Colon (tissue), 2 donors: ENCODE measurements around the gene TPSD1.
"Not testable (repeated sequence)": the region's sequence is repeated elsewhere in the genome, so short reads cannot be mapped to it uniquely, and the experiment has no call there.

ENCODE experiments used
- FAIRE-seq: peaks from 2 replicates; lab custom pipeline; 2012; peaks lifted over from hg19 to GRCh38; lab: Jason Lieb, UNC
- donor health status: control.
- donor health status: control.

Gene TPSD1

GRCh38 chr16:1220841-1221627 is 34.8 kb upstream of the TPSD1 start:
- no peak for FAIRE-seq

- no peak for FAIRE-seq
Observed at GRCh38 chr16:1221628-1222552, 34.0 kb upstream of the TPSD1 start.

- no peak for FAIRE-seq
Observed at GRCh38 chr16:1222553-1223354, 33.1 kb upstream of the TPSD1 start.

DNA sequence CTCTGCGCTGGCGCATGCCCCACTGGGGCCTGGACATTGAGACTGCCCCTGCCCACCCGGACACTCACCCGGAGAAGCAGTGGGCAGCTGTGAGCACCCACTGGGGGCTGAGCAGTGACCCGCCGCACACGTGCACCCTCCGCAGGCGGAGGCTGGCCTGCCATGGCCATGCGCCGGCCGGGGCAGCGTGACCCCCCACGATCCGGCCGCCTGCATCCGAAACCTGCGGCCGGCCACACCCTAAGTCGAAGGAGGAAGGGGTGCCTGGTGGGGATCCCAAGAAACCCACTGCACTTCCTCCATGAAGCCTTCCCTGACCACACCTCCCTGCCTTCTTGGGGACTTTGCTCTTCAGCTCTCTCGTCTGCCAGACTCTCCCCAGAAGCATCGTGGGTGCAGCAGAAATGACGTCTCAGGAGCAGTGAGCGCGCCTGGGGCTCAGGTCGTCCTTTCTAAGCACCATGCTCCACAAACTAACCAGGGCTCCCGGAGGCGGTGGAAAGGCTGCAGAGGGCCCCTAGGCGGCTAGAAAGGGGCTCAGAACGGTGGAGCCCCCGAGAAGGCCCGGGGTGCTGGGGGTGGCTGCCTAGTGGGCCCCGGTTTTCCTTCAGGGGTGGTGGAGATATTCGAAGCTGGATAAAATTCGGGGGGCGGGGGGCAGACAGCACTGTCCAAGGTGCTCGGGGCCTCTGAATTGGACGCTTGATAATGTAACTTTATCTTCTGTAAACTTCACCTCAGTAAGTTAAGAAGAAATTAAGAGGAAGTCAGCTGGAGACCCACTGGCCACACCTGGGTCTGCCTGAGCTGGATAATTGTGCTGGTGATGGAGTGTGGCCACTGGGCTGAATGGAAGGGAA is 32.3 kb upstream of the TPSD1 start:
- FAIRE-seq: no peak

- no peak for FAIRE-seq
Observed at GRCh38 chr16:1224558-1224957, 31.3 kb upstream of the TPSD1 start.

DNA sequence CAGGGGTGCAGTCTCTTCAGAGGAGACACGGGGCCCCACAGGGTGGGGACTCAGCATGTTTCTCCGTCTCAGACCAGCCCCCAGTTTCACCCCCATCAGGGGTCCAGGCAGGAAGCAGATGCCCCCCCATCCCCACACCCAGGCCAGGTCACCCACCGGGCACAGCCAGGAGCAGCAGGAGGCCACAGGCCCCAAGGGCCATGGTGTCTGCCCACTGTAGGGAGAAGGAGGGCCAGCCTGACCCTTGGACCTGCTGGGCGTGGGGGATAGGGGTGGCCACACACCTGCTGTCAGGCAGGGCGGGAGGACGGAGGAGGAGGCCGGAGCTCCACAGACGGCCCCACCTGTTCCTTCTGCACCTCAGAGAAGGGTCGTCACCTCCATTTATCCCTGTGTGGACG is 30.8 kb upstream of the TPSD1 start, which contains the start of gene TPSG1:
TSS of gene TPSG1 (minus strand) at position 218 of the 401 bp plus-strand sequence. CDS start at position 202, 16 bp downstream.
- no peak for FAIRE-seq

GRCh38 chr16:1225728-1226311 is 30.0 kb upstream of the TPSD1 start:
- not testable (repeated sequence) for FAIRE-seq

- not testable (repeated sequence) for FAIRE-seq
Observed at GRCh38 chr16:1226692-1227091, 29.2 kb upstream of the TPSD1 start.

GRCh38 chr16:1228227-1228626 is 27.6 kb upstream of the TPSD1 start:
- FAIRE-seq: not testable (repeated sequence)

DNA sequence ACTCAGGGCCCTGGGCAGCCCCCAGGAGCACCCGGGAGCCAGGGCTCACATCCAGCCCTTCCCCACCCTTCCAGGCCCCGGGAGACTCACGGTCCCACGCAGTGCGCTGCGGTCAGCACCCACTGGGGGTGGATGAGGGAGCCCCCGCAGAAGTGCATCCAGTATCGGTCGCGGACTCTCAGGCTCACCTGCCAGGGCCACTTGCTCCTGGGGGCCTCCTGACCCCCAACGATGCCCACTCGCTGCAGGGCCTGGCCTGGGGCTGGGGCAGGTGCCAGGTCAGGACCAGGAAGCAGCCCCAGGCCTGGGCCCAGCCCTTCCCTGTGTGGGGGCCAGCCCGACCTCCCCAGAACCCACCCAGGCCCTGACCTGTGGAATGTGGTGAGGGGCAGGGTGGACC is 26.4 kb upstream of the TPSD1 start:
- not testable (repeated sequence) for FAIRE-seq

- FAIRE-seq: not testable (repeated sequence)
Observed at GRCh38 chr16:1230084-1230470, 25.8 kb upstream of the TPSD1 start, which contains the start of gene TPSB2. TPSB2 (minus strand) TSS chr16:1230184; CDS start chr16:1229951, 233 bp downstream.

- FAIRE-seq: not testable (repeated sequence)
Observed at GRCh38 chr16:1230471-1231212, 25.2 kb upstream of the TPSD1 start.

- FAIRE-seq: not testable (repeated sequence)
Observed at GRCh38 chr16:1231301-1231700, 24.6 kb upstream of the TPSD1 start.

DNA sequence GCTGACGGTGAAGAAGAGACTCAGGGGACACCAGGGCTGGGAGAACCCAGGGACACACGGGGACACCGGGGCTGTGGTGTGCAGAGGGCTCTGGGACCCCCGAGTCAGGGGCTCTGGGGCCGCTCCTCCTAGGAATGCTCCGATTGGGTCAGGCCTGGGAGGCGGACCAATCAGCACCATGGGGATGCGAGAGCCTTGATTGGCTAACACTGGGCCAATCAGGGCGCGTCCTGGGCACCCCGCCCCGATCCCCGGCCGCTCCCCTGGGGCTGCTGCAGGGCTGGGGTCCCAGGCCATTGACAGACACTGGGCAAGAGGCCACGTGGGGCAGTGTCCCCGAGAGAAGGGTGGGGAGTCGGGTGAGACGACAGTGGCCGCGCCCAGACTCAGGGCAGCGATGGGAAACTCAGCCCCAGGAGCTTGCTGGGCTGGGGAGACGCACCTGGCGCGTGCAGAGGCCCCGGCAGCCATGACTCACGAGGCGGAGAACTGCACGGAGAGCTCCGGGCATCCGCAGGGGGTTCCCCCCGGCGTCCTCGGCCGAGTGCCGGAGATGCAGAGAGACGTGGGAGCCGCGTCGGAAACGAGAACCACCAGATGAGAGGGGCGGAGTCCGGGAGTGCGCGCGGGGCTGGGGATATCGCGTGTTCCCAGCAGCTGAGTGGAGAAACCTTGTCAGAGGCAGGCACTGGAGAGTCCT is 23.7 kb upstream of the TPSD1 start:
- FAIRE-seq: not testable (repeated sequence)

DNA sequence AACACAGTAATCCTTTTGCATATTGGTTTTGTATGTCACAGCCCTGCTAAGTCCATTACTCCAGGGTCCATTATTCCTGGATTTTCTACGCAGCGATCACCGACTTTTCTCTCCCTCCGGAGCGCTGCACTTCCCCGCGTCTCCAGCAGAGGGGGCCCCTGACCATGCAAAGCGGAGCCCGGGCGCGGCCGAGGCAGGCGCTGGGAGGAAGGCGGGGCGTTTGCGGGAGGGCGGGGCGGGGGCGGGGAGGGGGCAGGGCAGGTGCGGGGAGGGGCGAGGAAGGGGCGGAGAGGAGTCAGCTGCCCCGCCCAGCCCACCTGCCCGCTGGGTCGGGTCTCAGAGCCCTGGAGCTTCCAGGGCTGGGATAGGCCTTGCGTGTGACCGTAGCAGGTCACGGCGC is 19.2 kb upstream of the TPSD1 start:
- FAIRE-seq: not testable (repeated sequence)

DNA sequence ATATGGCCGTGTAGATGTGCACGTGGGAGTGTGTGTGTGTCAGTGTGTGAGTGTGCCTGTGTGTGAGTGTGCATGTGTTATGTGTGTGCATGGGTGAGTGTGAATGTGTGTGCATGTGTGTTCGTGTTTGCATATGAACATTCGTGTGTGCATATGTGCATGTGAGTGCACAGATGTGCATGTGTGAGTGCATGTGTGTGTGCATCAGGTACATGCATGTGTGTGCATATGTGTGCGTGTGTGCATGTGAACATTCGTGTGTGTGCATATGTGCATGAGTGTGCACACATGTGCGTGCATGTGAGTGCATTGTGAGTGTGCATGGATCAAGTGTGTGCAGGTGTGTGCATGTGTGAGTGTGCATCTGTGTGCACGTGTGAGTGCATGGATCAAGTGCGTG is 17.9 kb upstream of the TPSD1 start:
- no peak for FAIRE-seq

GRCh38 chr16:1238909-1239308 is 17.0 kb upstream of the TPSD1 start:
- FAIRE-seq: not testable (repeated sequence)

DNA sequence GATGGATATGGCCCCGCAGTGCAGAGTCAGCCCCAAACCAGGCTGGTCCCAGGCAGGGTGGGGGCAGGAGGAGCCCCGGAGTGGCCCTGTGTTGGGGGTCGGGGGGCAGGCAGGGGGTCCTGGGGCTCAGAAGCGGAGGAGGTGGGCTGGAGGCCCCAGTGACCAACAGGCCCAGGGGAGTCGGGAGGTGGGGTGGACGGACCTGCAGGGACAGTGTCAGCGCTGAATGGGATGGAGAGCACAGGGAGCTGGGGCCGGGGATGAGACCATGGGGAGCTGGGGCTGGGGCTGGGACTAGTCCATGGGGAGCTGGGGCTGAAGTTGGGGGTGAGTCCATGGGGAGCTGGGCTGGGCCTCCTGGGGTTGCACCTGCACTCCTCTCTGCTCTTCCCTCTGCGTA is 16.3 kb upstream of the TPSD1 start:
- not testable (repeated sequence) for FAIRE-seq

- FAIRE-seq: not testable (repeated sequence)
Observed at GRCh38 chr16:1240436-1240835, 15.4 kb upstream of the TPSD1 start, which contains the start of gene TPSAB1. TPSAB1 (plus strand) TSS chr16:1240705; CDS start chr16:1240939, 234 bp downstream.
